ENCODE measurements around the gene STX18. TPM values are rescaled to one million over a fixed set of nuclear protein-coding genes. Genes with fewer than 3 reads are reported as not detected.

The STX18 gene
- total RNA-seq, 1 donor from 2014 or later = 33.9 TPM

DNA sequence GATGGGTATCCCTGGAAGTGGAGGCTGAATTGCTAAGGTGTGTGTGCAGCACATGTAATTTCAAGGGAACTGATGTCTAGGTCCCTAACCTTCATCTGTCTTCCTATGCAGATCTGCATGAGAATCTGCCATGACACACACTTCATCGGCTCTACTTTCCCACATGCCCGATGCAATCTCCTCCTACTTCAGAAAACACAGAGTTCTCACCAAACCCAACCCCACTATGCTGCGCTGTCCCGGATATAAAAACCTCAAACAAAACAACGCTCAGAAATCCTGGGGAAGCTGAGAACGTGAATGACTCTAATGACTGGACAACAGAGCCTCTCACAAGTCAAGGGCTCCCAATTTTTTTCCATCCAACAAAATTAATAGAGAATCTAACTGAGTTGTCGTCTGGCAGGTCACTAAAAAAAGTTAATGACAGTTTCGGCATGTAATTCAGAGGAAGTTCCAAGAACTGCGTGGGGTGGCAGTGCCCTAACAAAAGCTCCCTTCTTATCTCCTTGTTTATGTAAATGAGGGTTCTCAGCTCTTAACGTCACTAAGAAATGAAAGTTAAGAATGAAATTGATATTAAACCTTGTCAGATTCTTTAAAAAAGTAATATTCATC lies 39.0 kb downstream of the STX18 start:
- peaks cover 11% of the 10 kb centered on the region for H3K4me1 ChIP-seq
- Mint-ChIP-seq H3K4me1 (peaks cover 43% of the 10 kb centered on the region), H3K4me3 (peak overlapping the region; percentile 35), H3K9me3 (no peaks in the 10 kb centered on the region), H3K27me3 (ENCODE audit: insufficient read depth, low read depth) (peaks cover 3% of the 10 kb centered on the region), H3K36me3 (peaks cover 5% of the 10 kb centered on the region), H3K27ac (peak overlapping the region; percentile 0)
- H3F3A ChIP-seq (ENCODE audit: low read depth) = no peaks in the 10 kb centered on the region
- H3K9me3 ChIP-seq (ENCODE audit: low read depth) = no peaks in the 10 kb centered on the region
- no peak overlapping the region for H3K27ac ChIP-seq
- no peak overlapping the region for H3K4me3 ChIP-seq
- no peaks in the 10 kb centered on the region for H3K36me3 ChIP-seq
- H3K79me2 ChIP-seq (ENCODE audit: low read depth) = peaks cover 11% of the 10 kb centered on the region
- no peaks in the 10 kb centered on the region for H3K27me3 ChIP-seq
- no peak overlapping the region for H2AFZ ChIP-seq (replicated peaks)
- H4K20me1 ChIP-seq (ENCODE audit: low read depth) = peaks cover 26% of the 10 kb centered on the region
- DNase-seq (ENCODE audit: low spot score) = peak; percentile 18
- TF ChIP-seq EZH2 (IDR thresholded peaks at IDR 0.05) (no peak), EZH2phosphoT487 (IDR thresholded peaks at IDR 0.05) (no peak)
- TF ChIP-seq, protein P1, sequence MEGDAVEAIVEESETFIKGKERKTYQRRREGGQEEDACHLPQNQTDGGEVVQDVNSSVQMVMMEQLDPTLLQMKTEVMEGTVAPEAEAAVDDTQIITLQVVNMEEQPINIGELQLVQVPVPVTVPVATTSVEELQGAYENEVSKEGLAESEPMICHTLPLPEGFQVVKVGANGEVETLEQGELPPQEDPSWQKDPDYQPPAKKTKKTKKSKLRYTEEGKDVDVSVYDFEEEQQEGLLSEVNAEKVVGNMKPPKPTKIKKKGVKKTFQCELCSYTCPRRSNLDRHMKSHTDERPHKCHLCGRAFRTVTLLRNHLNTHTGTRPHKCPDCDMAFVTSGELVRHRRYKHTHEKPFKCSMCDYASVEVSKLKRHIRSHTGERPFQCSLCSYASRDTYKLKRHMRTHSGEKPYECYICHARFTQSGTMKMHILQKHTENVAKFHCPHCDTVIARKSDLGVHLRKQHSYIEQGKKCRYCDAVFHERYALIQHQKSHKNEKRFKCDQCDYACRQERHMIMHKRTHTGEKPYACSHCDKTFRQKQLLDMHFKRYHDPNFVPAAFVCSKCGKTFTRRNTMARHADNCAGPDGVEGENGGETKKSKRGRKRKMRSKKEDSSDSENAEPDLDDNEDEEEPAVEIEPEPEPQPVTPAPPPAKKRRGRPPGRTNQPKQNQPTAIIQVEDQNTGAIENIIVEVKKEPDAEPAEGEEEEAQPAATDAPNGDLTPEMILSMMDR (IDR thresholded peaks at IDR 0.05) = no peak
- H3K9ac ChIP-seq = no peak overlapping the region
- H3K4me2 ChIP-seq = peak overlapping the region; percentile 37

DNA sequence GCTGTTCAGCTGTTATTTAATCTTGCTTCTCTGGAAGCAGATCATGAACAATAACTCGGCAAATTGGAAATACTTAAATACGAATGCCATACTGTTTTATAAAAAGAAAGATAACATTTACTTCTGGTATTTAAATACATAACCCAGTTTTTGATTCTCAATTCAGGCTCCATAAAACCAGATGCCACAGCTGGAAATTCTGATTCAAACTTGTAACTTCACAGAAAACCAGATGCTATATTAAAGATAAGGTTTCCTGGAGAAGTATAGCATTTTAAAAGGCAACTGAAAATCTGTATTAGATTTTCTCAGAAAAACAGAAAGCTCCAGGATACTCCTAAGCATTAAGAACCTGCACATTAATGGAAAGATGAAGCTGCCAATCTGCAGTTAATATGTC lies 40.2 kb downstream of the STX18 start:
- H3K4me1 Mint-ChIP-seq = peaks cover 54% of the 10 kb centered on the region
- no peak overlapping the region for H3K27ac Mint-ChIP-seq
- Histone ChIP-seq H3K27ac (no peak overlapping the region), H2AFZ (replicated peaks) (no peak overlapping the region), H3K79me2 (ENCODE audit: low read depth) (peaks cover 11% of the 10 kb centered on the region), H3K27me3 (no peaks in the 10 kb centered on the region), H3K9me3 (ENCODE audit: low read depth) (no peaks in the 10 kb centered on the region), H4K20me1 (ENCODE audit: low read depth) (peaks cover 25% of the 10 kb centered on the region), H3K9ac (no peak overlapping the region), H3K4me1 (peaks cover 11% of the 10 kb centered on the region), H3F3A (ENCODE audit: low read depth) (no peaks in the 10 kb centered on the region), H3K36me3 (no peaks in the 10 kb centered on the region), H3K4me2 (no peak overlapping the region), H3K4me3 (no peak overlapping the region)
- DNase-seq (ENCODE audit: low spot score) = no peak
- peaks cover 5% of the 10 kb centered on the region for H3K36me3 Mint-ChIP-seq
- H3K27me3 Mint-ChIP-seq (ENCODE audit: insufficient read depth, low read depth) = no peaks in the 10 kb centered on the region
- TF ChIP-seq EZH2phosphoT487 (IDR thresholded peaks at IDR 0.05) (no peak), EZH2 (IDR thresholded peaks at IDR 0.05) (no peak)
- TF ChIP-seq, protein P1 (IDR thresholded peaks at IDR 0.05) = no peak
- H3K9me3 Mint-ChIP-seq = no peaks in the 10 kb centered on the region
- no peak overlapping the region for H3K4me3 Mint-ChIP-seq

DNA sequence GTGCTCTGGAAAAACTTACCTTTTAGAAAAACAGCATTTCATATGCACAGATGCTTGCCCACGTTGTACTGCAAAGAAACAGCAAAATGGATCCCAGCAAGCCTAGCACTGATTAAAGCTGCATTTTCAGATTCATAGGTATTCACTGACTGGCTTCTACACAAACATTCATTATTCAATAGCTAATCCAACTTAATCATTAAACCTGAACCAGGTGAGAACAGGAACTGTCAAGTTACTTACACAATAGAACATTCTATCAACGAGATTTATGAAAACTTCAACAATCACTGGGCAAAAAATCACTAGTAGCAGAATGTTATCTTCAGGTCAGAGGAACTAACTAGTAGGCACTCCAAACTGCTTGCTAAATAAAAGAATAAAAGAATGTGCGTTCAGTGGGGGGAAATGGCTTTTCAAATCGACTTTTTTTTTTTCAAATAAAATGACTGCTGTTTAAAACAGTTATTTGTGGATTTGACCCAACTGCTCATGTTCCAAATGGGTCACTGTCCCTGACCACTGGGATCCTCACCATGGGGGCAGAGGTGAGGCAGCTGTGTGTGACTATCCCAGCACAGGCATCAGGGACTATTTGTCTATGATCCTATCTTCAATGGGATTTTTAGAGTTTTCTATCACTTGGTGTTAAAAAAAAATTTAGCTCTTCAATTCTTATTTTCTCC lies 42.3 kb downstream of the STX18 start:
- Mint-ChIP-seq H3K27ac (no peak overlapping the region), H3K4me3 (no peak overlapping the region), H3K27me3 (ENCODE audit: insufficient read depth, low read depth) (no peaks in the 10 kb centered on the region), H3K4me1 (peaks cover 65% of the 10 kb centered on the region), H3K9me3 (no peaks in the 10 kb centered on the region), H3K36me3 (peaks cover 2% of the 10 kb centered on the region)
- H3K4me2 ChIP-seq = no peak overlapping the region
- TF ChIP-seq EZH2 (IDR thresholded peaks at IDR 0.05) (no peak), EZH2phosphoT487 (IDR thresholded peaks at IDR 0.05) (no peak)
- TF ChIP-seq, protein P1 (IDR thresholded peaks at IDR 0.05) = no peak
- DNase-seq (ENCODE audit: low spot score) = no peak
- no peaks in the 10 kb centered on the region for H3K9me3 ChIP-seq (ENCODE audit: low read depth)
- no peaks in the 10 kb centered on the region for H3K36me3 ChIP-seq
- no peak overlapping the region for H3K9ac ChIP-seq
- H3K79me2 ChIP-seq (ENCODE audit: low read depth) = peaks cover 11% of the 10 kb centered on the region
- H2AFZ ChIP-seq (replicated peaks) = no peak overlapping the region
- peaks cover 11% of the 10 kb centered on the region for H3K4me1 ChIP-seq
- H3K27ac ChIP-seq = no peak overlapping the region
- no peaks in the 10 kb centered on the region for H3F3A ChIP-seq (ENCODE audit: low read depth)
- no peak overlapping the region for H3K4me3 ChIP-seq
- no peaks in the 10 kb centered on the region for H3K27me3 ChIP-seq
- H4K20me1 ChIP-seq (ENCODE audit: low read depth) = peaks cover 21% of the 10 kb centered on the region

Measured in neural progenitor cell (in vitro differentiated cells).